ENCODE results near the gene OXER1. TPM values are rescaled to one million over a fixed set of nuclear protein-coding genes. Genes with fewer than 3 reads are reported as not detected.
A peak's percentile ranks its signal among the peaks of the same experiment; 100 is the strongest.

OXER1 gene
- total RNA-seq, 2 experiments from 2014 or later, result not detected

- no peak for TF ChIP-seq EZH2phosphoT487 (IDR thresholded peaks at IDR 0.05; ENCODE audit: borderline replicate concordance, low read depth, low read length)
- TF ChIP-seq CTCF (conservative IDR thresholded peaks at IDR 0.05; ENCODE audit: low read length), result no peak
- Histone ChIP-seq H4K20me1 (ENCODE audit: insufficient read depth, low read length) (no peaks in the 10 kb centered on the region), H3K9me2 (ENCODE audit: insufficient read depth, low read length) (no peaks in the 10 kb centered on the region), H3K36me3 (ENCODE audit: insufficient read depth, low read length) (no peaks in the 10 kb centered on the region), H3K27ac (ENCODE audit: low read depth, low read length, poor library complexity, severe bottlenecking) (no peak within 1 kb of the TSS), H3K9me3 (ENCODE audit: low read length) (no peaks in the 10 kb centered on the region), H3K79me2 (ENCODE audit: insufficient read depth, low read depth, low read length) (no peaks in the 10 kb centered on the region), H3K4me3 (ENCODE audit: low read depth, low read length, poor library complexity, severe bottlenecking) (no peak within 1 kb of the TSS), H3K4me2 (ENCODE audit: low read length) (peak within 1 kb of the TSS; percentile 35; the same call in 1 of the 2 replicates), H2AFZ (ENCODE audit: low read length) (no peak within 1 kb of the TSS), H3K4me1 (ENCODE audit: insufficient read depth, low read length, poor library complexity, severe bottlenecking) (no peaks in the 10 kb centered on the region)
- intact Hi-C loops (cut with micrococcal nuclease; ENCODE audit: unreplicated experiment), result no loop called here
- POLR2A ChIA-PET, result no interaction called here
- CTCF ChIA-PET (ENCODE audit: unreplicated experiment), result interaction anchor here (0.6 kb wide), 1 partner anchor 37 kb away, joined by 4 read pairs; no protein-coding TSS in a partner anchor
- no TSS peak for BruUV-seq (replicated peaks)
- no peak for DNase-seq (ENCODE audit: low spot score)
Measured at GRCh38 chr2:42792583-42793333, 28.8 kb upstream of the OXER1 start, which contains the start of gene HAAO. Gene HAAO, minus strand, starts transcription at chr2:42792583. Its CDS starts 47 bp downstream, at chr2:42792536.

- Histone ChIP-seq H3K4me2 (ENCODE audit: low read length) (peak overlapping the region; percentile 35; the same call in 1 of the 2 replicates), H2AFZ (ENCODE audit: low read length) (no peak overlapping the region), H3K9me2 (ENCODE audit: insufficient read depth, low read length) (no peaks in the 10 kb centered on the region), H3K4me1 (ENCODE audit: insufficient read depth, low read length, poor library complexity, severe bottlenecking) (no peaks in the 10 kb centered on the region), H3K79me2 (ENCODE audit: insufficient read depth, low read depth, low read length) (no peaks in the 10 kb centered on the region), H4K20me1 (ENCODE audit: insufficient read depth, low read length) (no peaks in the 10 kb centered on the region), H3K4me3 (ENCODE audit: low read depth, low read length, poor library complexity, severe bottlenecking) (no peak overlapping the region), H3K27ac (ENCODE audit: low read depth, low read length, poor library complexity, severe bottlenecking) (no peak overlapping the region), H3K36me3 (ENCODE audit: insufficient read depth, low read length) (no peaks in the 10 kb centered on the region), H3K9me3 (ENCODE audit: low read length) (no peaks in the 10 kb centered on the region)
- intact Hi-C loops (cut with micrococcal nuclease; ENCODE audit: unreplicated experiment), result no loop called here
- no peak for DNase-seq (ENCODE audit: low spot score)
- BruUV-seq (replicated peaks), result no TSS peak
- CTCF ChIA-PET (ENCODE audit: unreplicated experiment), result interaction anchor here (0.6 kb wide), 1 partner anchor 38 kb away, joined by 4 read pairs; no protein-coding TSS in a partner anchor
- TF ChIP-seq EZH2phosphoT487 (IDR thresholded peaks at IDR 0.05; ENCODE audit: borderline replicate concordance, low read depth, low read length) (no peak), CTCF (conservative IDR thresholded peaks at IDR 0.05; ENCODE audit: low read length) (no peak)
- POLR2A ChIA-PET, result no interaction called here
Measured at GRCh38 chr2:42792087-42792582, 28.2 kb upstream of the OXER1 start.

- Histone ChIP-seq H3K36me3 (ENCODE audit: insufficient read depth, low read length) (no peaks in the 10 kb centered on the region), H3K4me1 (ENCODE audit: insufficient read depth, low read length, poor library complexity, severe bottlenecking) (no peaks in the 10 kb centered on the region), H4K20me1 (ENCODE audit: insufficient read depth, low read length) (no peaks in the 10 kb centered on the region), H3K9me2 (ENCODE audit: insufficient read depth, low read length) (no peaks in the 10 kb centered on the region), H3K4me2 (ENCODE audit: low read length) (no peak overlapping the region), H3K27ac (ENCODE audit: low read depth, low read length, poor library complexity, severe bottlenecking) (no peak overlapping the region), H3K9me3 (ENCODE audit: low read length) (no peaks in the 10 kb centered on the region), H3K4me3 (ENCODE audit: low read depth, low read length, poor library complexity, severe bottlenecking) (no peak overlapping the region), H3K79me2 (ENCODE audit: insufficient read depth, low read depth, low read length) (no peaks in the 10 kb centered on the region), H2AFZ (ENCODE audit: low read length) (no peak overlapping the region)
- TF ChIP-seq CTCF (conservative IDR thresholded peaks at IDR 0.05; ENCODE audit: low read length) (no peak), EZH2phosphoT487 (IDR thresholded peaks at IDR 0.05; ENCODE audit: borderline replicate concordance, low read depth, low read length) (no peak)
- no peak for DNase-seq (ENCODE audit: low spot score)
- ChIA-PET CTCF (ENCODE audit: unreplicated experiment) (no interaction called here), POLR2A (no interaction called here)
- intact Hi-C loops (cut with micrococcal nuclease; ENCODE audit: unreplicated experiment), result no loop called here
- BruUV-seq (replicated peaks), result no TSS peak
Measured at GRCh38 chr2:42791606-42792005, 27.7 kb upstream of the OXER1 start.

Measured in OCI-LY7 (cell line).